Measurements from ENCODE around the gene LRMDA.
A peak's percentile ranks its signal among the peaks of the same experiment; 100 is the strongest.

Gene LRMDA

GRCh38 chr10:75959912-75960311 is 528.5 kb downstream of the LRMDA start:
- intact Hi-C loops (cut with DNase I; ENCODE audit: low total_unique reads), result no loop called here
- no peaks in the 10 kb centered on the region for H3K9me3 ChIP-seq
- no peaks in the 10 kb centered on the region for H3K36me3 ChIP-seq
- H3K4me1 ChIP-seq, result no peaks in the 10 kb centered on the region
- no peaks in the 10 kb centered on the region for H3K27me3 ChIP-seq
- no peak for DNase-seq
- H3K27ac ChIP-seq, result no peak overlapping the region
- H3K4me3 ChIP-seq, result no peak overlapping the region
- no peak for TF ChIP-seq CTCF (IDR thresholded peaks at IDR 0.05)

- intact Hi-C loops (cut with DNase I; ENCODE audit: low total_unique reads), result no loop called here
These were observed 531.1 kb downstream of the LRMDA start for GRCh38 chr10:75962395-75963061.

GRCh38 chr10:75967491-75967890 is 536.1 kb downstream of the LRMDA start:
- Histone ChIP-seq H3K27me3 (no peaks in the 10 kb centered on the region), H3K27ac (no peak overlapping the region), H3K4me3 (no peak overlapping the region), H3K4me1 (peaks cover 0 to 1% (median under 1%) of the 10 kb centered on the region in 4 donors), H3K9me3 (no peaks in the 10 kb centered on the region), H3K36me3 (no peaks in the 10 kb centered on the region)
- DNase-seq, result no peak
- intact Hi-C loops (cut with DNase I; ENCODE audit: low total_unique reads), result no loop called here
- no peak for TF ChIP-seq CTCF (IDR thresholded peaks at IDR 0.05)

More at GRCh38 chr10:75962395-75963061, 531.1 kb downstream of the LRMDA start:
- H3K27me3 ChIP-seq, result no peaks in the 10 kb centered on the region
- no peak for TF ChIP-seq CTCF (IDR thresholded peaks at IDR 0.05)
- no peaks in the 10 kb centered on the region for H3K9me3 ChIP-seq
- no peak for DNase-seq
- no peaks in the 10 kb centered on the region for H3K36me3 ChIP-seq
- H3K27ac ChIP-seq, result no peak overlapping the region
- H3K4me1 ChIP-seq, result no peaks in the 10 kb centered on the region
- H3K4me3 ChIP-seq, result no peak overlapping the region

- H3K36me3 ChIP-seq, result no peaks in the 10 kb centered on the region
- H3K27me3 ChIP-seq, result no peaks in the 10 kb centered on the region
- intact Hi-C loops (cut with DNase I; ENCODE audit: low total_unique reads), result no loop called here
- H3K9me3 ChIP-seq, result no peaks in the 10 kb centered on the region
- H3K4me3 ChIP-seq, result no peak overlapping the region
- TF ChIP-seq CTCF (IDR thresholded peaks at IDR 0.05), result no peak
- DNase-seq, result no peak
- H3K4me1 ChIP-seq, result peaks cover 0 to 8% (median 6%) of the 10 kb centered on the region in 4 donors
- no peak overlapping the region for H3K27ac ChIP-seq
These were observed 537.6 kb downstream of the LRMDA start for GRCh38 chr10:75969031-75969430.

GRCh38 chr10:75971402-75972211 is 540.2 kb downstream of the LRMDA start:
- no peaks in the 10 kb centered on the region for H3K9me3 ChIP-seq
- DNase-seq, result no peak
- H3K27ac ChIP-seq, result peak overlapping the region in 1 of 2 donors; percentile 14
- no peaks in the 10 kb centered on the region for H3K27me3 ChIP-seq
- no peaks in the 10 kb centered on the region for H3K36me3 ChIP-seq
- no peak overlapping the region for H3K4me3 ChIP-seq
- peaks cover 0 to 8% (median 6%) of the 10 kb centered on the region in 4 donors for H3K4me1 ChIP-seq
- intact Hi-C loops (cut with DNase I; ENCODE audit: low total_unique reads), result no loop called here
- TF ChIP-seq CTCF (IDR thresholded peaks at IDR 0.05), result no peak

All from tibial artery (tissue), 4 donors.